AG10803 (cell line): ENCODE results near the gene RTL1.

Experiments
- DNase-seq: peaks from one replicate; pipeline ENCODE4 v3.0.0; 2010; ENCODE audit warnings: low read depth
- H3K4me3 ChIP-seq: 2 replicates; pipeline ENCODE4 v1.5.1; 2011; ENCODE audit warnings: mild to moderate bottlenecking, low read length, control low read depth
- CTCF ChIP-seq: conservative IDR thresholded peaks from 2 replicates; pipeline ENCODE4 v1.5.1; 2011; ENCODE audit warnings: mild to moderate bottlenecking, low read length, control low read depth, inconsistent platforms

The RTL1 gene

GRCh38 chr14:100834082-100834793, 69.3 kb downstream of the RTL1 start:
- DNase-seq, result no peak
- TF ChIP-seq CTCF, result no peak
- no peak overlapping the region for H3K4me3 ChIP-seq

- H3K4me3 ChIP-seq, result no peak overlapping the region
- no peak for TF ChIP-seq CTCF
- no peak for DNase-seq
Measured at GRCh38 chr14:100832311-100832960, 71.1 kb downstream of the RTL1 start.

DNA sequence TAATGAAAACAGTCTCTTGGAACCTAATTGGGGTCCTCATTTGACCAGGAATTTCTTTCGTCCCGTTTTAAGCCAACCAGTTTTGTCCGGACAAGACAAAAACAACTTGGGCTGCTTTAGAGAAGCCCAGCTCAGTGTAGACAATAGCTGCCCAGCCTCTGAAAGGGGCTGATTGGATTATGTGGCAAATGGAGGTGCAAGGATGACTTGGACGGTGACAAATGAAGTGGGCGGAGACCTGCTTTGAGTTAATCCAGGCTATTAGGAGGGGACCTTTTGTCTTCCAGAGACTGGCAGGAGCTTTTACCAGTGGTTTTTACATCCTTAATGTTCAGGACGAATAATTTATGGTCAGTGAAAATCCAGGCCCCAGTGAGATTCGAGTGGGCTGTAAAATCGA, 72.8 kb downstream of the RTL1 start:
- DNase-seq, result no peak
- TF ChIP-seq CTCF, result no peak
- H3K4me3 ChIP-seq, result no peak overlapping the region
